Measurements from ENCODE around the gene FTCD. TPM values are rescaled to one million over a fixed set of nuclear protein-coding genes. Genes with fewer than 3 reads are reported as not detected.

FTCD gene
- total RNA-seq, 6 experiments from 2014 or later: 141 to 668 (median 417) TPM

GRCh38 chr21:46098303-46099141 is 56.9 kb downstream of the FTCD start:
- intact Hi-C loops (cut with DNase I): no loop called here
- Histone ChIP-seq H3K27ac (peak overlapping the region; percentile 40 to 79 (median 47)), H3K36me3 (no peaks in the 10 kb centered on the region), H3K9me3 (peaks cover 0 to 5% (median 0%) of the 10 kb centered on the region in 4 donors), H3K4me1 (no peaks in the 10 kb centered on the region), H3K27me3 (peaks cover 3 to 8% of the 10 kb centered on the region in 2 donors), H3K4me3 (peak overlapping the region; percentile 26 to 48 (median 36))
- ATAC-seq: peak in 3 of 4 donors; percentile 5 to 24 (median 6)
- no peak for TF ChIP-seq POLR2A (IDR thresholded peaks at IDR 0.05)
- TF ChIP-seq CTCF (IDR thresholded peaks at IDR 0.05): no peak
- DNase-seq: peak; percentile 27 to 53 (median 46)
- WGBS (ENCODE audit: insufficient coverage, low coverage, low lambda C conversion rate, missing lambda C conversion rate): no CpG with 5 or more reads among the region's 94 CpGs

- DNase-seq (peak; percentile 47 to 59 (median 57)), ATAC-seq (peak; percentile 69 to 83 (median 76))
- Histone ChIP-seq H3K4me3 (peak within 1 kb of the TSS; percentile 26 to 48 (median 36)), H3K27ac (peak within 1 kb of the TSS; percentile 40 to 79 (median 47)), H3K27me3 (peaks cover 3 to 8% of the 10 kb centered on the region in 2 donors), H3K4me1 (no peaks in the 10 kb centered on the region), H3K9me3 (peaks cover 0 to 5% (median 0%) of the 10 kb centered on the region in 4 donors), H3K36me3 (no peaks in the 10 kb centered on the region)
- TF ChIP-seq CTCF (IDR thresholded peaks at IDR 0.05) (peak in 2 of 4 donors; percentile 21 to 32), POLR2A (IDR thresholded peaks at IDR 0.05) (peak; percentile 44)
- WGBS (ENCODE audit: insufficient coverage, low coverage, low lambda C conversion rate, missing lambda C conversion rate): no CpG with 5 or more reads among the region's 83 CpGs
- intact Hi-C loops (cut with DNase I): no loop called here
These were observed 57.8 kb downstream of the FTCD start, which contains the start of gene COL6A2 for GRCh38 chr21:46097336-46098293. TSS of gene COL6A2 (plus strand) at chr21:46098112.

- TF ChIP-seq CTCF (IDR thresholded peaks at IDR 0.05) (no peak), POLR2A (IDR thresholded peaks at IDR 0.05) (no peak)
- H3K4me1 ChIP-seq: no peaks in the 10 kb centered on the region
- no CpG with 5 or more reads among the region's 16 CpGs for WGBS (ENCODE audit: insufficient coverage, low coverage, low lambda C conversion rate, missing lambda C conversion rate)
- H3K27me3 ChIP-seq: peaks cover 3 to 8% of the 10 kb centered on the region in 2 donors
- no peaks in the 10 kb centered on the region for H3K9me3 ChIP-seq
- ATAC-seq (no peak), DNase-seq (no peak)
- H3K4me3 ChIP-seq: peak overlapping the region in 1 of 3 donors; percentile 36
- no peaks in the 10 kb centered on the region for H3K36me3 ChIP-seq
- intact Hi-C loops (cut with DNase I): no loop called here
- no peak overlapping the region for H3K27ac ChIP-seq
These were observed 58.6 kb downstream of the FTCD start for GRCh38 chr21:46096596-46097335.

All from right lobe of liver (tissue), 6 donors.